IPS-15b (cell line): ENCODE results near the gene USP38.

Source experiments
- H3K27me3 ChIP-seq: one replicate; pipeline ENCODE4 v1.6.1; 2013; ENCODE audit warnings: low read length; ENCODE audit not compliant: control insufficient read depth, insufficient read depth
- H3K36me3 ChIP-seq: one replicate; pipeline ENCODE4 v1.6.1; 2013; ENCODE audit warnings: low read length; ENCODE audit not compliant: control insufficient read depth, insufficient read depth
- H3K4me1 ChIP-seq: one replicate; pipeline ENCODE4 v1.6.1; 2013; ENCODE audit warnings: mild to moderate bottlenecking, low read length; ENCODE audit not compliant: control insufficient read depth, insufficient read depth
- H3K4me3 ChIP-seq: one replicate; pipeline ENCODE4 v1.5.1; 2013; ENCODE audit warnings: low read depth, low read length
- H3K9ac ChIP-seq: one replicate; pipeline ENCODE4 v1.6.1; 2013; ENCODE audit warnings: low read depth, mild to moderate bottlenecking, low read length
- H3K9me3 ChIP-seq: one replicate; pipeline ENCODE4 v1.6.1; 2013; ENCODE audit warnings: mild to moderate bottlenecking, low read length; ENCODE audit not compliant: control insufficient read depth, insufficient read depth

USP38 gene

DNA sequence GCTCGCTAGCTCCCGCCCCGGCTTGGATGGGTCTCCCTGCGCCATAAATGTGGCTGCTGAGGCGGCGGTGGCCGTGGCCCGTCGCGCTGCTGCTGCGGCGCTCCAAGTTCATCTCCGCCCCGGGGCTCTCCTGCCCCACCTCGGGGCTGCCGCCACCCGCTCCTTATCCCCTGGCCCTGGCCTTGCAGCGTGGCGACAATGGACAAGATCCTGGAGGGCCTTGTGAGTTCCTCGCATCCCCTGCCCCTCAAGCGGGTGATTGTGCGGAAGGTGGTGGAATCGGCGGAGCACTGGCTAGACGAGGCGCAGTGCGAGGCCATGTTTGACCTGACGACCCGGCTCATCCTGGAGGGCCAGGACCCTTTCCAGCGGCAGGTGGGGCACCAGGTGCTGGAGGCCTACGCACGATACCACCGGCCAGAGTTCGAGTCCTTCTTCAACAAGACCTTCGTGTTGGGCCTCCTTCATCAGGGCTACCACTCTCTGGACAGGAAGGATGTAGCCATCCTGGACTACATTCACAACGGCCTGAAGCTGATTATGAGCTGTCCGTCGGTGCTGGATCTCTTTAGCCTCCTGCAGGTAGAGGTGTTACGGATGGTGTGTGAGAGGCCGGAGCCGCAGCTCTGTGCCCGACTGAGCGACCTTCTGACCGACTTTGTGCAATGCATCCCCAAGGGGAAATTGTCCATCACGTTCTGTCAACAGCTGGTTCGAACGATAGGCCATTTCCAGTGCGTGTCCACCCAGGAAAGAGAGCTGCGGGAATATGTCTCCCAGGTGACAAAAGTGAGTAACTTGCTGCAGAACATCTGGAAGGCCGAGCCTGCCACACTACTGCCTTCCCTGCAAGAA lies 763 bp downstream of the USP38 start:
- Histone ChIP-seq H3K4me3 (peak overlapping the region; percentile 93), H3K9ac (peak overlapping the region; percentile 79), H3K4me1 (no peaks in the 10 kb centered on the region), H3K36me3 (no peaks in the 10 kb centered on the region), H3K9me3 (no peaks in the 10 kb centered on the region), H3K27me3 (no peaks in the 10 kb centered on the region)

DNA sequence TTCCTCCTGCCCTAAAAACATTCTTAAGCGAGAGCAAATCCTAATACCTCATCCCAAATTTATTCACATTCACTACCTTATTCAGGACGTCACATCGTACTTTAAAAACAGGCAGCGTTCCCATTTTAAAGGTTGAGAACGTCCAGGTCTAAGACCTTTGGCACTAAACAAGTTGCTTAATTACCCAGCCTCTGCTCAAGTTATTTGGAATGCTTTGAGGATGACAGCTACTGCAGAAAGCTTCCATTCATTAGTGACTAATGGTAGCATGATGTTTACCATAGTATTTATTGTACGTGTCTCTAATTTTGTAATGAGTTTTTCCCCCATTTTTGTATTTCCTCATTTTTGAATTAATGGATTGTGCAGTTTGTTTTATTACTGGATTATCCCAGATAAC lies 1.5 kb downstream of the USP38 start:
- peak overlapping the region; percentile 93 for H3K4me3 ChIP-seq
- H3K9ac ChIP-seq = peak overlapping the region; percentile 0
- H3K9me3 ChIP-seq = no peaks in the 10 kb centered on the region
- no peaks in the 10 kb centered on the region for H3K36me3 ChIP-seq
- H3K27me3 ChIP-seq = no peaks in the 10 kb centered on the region
- H3K4me1 ChIP-seq = no peaks in the 10 kb centered on the region

DNA sequence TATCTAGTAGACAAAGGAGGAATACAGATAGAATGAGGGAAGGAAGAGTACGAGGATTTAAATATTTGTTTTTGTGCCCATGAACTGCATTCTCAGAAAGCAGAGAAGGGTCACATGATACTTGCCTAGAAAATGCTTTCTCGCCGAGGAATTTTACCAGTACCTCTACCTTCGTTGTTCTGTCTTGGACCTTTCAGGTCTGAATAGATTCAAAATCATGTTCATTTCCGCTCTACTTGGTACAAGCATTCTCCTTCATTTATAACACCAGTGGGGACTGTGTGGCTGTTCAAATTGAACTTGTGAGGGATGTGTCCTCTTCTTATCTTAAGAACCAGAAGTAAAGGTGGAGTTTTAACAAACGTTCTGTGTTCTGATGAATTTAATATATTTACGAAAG lies 1.9 kb downstream of the USP38 start:
- H3K4me3 ChIP-seq = peak overlapping the region; percentile 93
- H3K4me1 ChIP-seq = no peaks in the 10 kb centered on the region
- H3K36me3 ChIP-seq = no peaks in the 10 kb centered on the region
- H3K27me3 ChIP-seq = no peaks in the 10 kb centered on the region
- H3K9me3 ChIP-seq = no peaks in the 10 kb centered on the region
- H3K9ac ChIP-seq = no peak overlapping the region

DNA sequence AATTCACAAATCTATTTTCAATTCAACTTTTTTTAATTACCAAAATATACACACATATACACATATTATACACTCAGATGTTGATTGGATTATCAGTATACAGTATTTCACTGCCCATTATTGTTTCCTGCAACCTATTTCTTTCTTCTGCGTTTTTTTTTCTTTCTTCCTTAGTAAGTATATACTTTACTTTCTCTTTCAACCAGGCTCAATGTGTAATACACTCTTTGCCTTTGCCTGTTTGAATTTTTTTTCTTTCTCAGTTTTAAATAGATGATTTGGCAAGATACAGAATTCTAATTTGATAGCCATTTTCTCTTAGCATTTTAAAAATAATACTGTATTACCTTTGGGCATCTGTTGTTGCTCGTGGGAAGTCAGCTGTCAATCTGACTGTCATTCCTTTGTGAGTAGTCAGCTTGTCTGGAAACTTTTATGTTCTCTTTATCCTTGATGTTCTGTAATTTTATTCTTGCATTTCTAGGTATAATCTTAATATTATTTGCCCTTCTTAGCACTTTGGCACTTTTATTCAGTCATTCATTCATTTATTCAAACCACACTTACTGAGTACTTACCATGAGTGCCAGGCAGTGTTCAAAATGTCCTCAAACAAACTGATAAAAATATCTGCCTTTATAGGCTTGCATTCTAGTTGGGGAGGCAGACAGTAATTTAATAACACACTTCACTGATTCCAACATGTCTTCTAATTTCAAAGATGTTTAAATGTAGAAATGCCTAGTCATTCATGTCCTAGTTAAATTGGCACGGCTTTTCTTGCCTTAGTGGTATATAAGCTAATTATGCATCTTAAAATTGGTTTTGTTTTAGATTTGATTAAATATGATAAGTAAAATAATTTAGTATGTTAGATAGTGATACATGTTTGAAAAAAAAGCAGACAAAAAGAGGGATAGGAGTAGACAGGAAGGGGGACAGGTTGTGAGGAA lies 3.7 kb downstream of the USP38 start:
- no peak overlapping the region for H3K9ac ChIP-seq
- H3K36me3 ChIP-seq = peaks cover 4% of the 10 kb centered on the region
- no peak overlapping the region for H3K4me3 ChIP-seq
- no peaks in the 10 kb centered on the region for H3K27me3 ChIP-seq
- no peaks in the 10 kb centered on the region for H3K4me1 ChIP-seq
- H3K9me3 ChIP-seq = no peaks in the 10 kb centered on the region

DNA sequence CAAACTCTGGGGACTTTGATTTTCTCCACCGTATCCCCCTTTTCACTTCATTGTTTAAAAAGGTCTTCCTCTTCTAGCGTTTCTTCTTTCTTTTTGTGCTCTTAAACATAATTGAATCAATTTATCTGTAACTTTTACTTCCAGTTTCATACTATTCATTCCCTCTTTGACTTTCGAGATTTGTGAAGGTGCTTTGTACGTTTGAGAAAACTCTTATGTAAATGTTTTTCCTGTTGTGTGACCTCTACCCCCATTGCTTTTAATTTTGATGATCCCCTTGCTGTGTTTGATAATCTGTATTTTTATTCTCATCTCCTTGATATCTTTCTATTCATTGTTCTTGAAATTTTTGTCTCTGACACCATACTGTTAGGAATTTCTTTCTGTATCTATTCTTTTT lies 4.8 kb downstream of the USP38 start:
- Histone ChIP-seq H3K4me1 (no peaks in the 10 kb centered on the region), H3K27me3 (no peaks in the 10 kb centered on the region), H3K9ac (no peak overlapping the region), H3K4me3 (no peak overlapping the region), H3K9me3 (no peaks in the 10 kb centered on the region), H3K36me3 (peaks cover 4% of the 10 kb centered on the region)

DNA sequence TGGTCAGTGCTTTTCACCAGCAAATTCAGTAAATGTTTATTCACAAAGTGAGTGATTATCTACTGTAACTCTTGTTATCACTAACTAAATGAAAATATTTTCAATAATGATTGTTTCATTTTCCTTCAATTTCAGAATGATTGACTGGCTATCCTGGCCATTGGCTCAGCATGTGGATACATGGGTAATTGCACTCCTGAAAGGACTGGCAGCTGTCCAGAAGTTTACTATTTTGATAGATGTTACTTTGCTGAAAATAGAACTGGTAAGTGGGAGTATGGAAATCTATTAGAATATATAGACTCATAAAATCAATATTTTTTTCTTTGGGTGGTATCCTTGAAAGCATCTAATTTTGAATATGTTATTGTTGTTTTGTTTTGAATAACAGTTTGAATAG lies 10.9 kb downstream of the USP38 start:
- Histone ChIP-seq H3K36me3 (peaks cover 12% of the 10 kb centered on the region), H3K4me3 (no peak overlapping the region), H3K9ac (no peak overlapping the region), H3K27me3 (no peaks in the 10 kb centered on the region), H3K9me3 (no peaks in the 10 kb centered on the region), H3K4me1 (no peaks in the 10 kb centered on the region)

DNA sequence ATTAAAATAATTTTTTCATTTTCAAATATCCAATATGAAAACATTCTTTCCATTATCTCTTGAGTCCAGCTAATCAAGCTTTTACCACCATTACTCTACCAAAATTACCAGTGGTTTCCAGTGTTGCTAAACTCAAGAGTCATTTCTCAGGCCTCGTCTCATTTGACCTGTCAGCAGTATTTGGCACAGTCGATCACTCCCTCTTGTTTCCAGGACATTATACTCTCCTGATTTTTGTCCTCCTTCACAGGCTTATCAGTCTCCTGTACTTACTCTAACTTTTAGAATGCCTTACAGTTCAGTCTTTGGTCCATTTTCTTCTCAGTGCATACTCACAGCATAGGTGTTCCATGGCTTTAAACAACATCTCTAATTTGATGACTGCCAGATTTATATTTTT lies 11.6 kb downstream of the USP38 start:
- no peaks in the 10 kb centered on the region for H3K27me3 ChIP-seq
- peaks cover 12% of the 10 kb centered on the region for H3K36me3 ChIP-seq
- H3K9ac ChIP-seq = no peak overlapping the region
- no peak overlapping the region for H3K4me3 ChIP-seq
- H3K4me1 ChIP-seq = no peaks in the 10 kb centered on the region
- no peaks in the 10 kb centered on the region for H3K9me3 ChIP-seq

DNA sequence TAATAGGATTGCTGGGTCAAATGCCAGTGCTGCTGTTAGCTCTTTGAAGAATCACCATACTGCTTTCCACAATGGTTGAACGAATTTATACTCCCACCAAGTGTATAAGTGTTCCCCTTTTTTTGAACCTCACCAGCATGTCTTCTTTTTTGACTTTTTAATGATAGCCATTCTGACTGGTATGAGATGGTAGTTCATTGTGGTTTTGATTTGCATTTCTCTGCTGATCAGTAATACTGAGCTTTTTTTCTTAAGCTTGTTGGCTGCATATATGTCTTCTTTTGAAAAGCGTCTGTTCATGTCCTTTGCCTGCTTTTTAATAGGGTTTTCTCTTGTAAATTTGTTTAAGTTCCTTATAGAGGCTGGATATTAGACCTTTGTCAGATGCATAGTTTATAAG lies 14.8 kb downstream of the USP38 start:
- Histone ChIP-seq H3K4me3 (no peak overlapping the region), H3K27me3 (no peaks in the 10 kb centered on the region), H3K9me3 (no peaks in the 10 kb centered on the region), H3K4me1 (no peaks in the 10 kb centered on the region), H3K9ac (no peak overlapping the region), H3K36me3 (peaks cover 8% of the 10 kb centered on the region)

DNA sequence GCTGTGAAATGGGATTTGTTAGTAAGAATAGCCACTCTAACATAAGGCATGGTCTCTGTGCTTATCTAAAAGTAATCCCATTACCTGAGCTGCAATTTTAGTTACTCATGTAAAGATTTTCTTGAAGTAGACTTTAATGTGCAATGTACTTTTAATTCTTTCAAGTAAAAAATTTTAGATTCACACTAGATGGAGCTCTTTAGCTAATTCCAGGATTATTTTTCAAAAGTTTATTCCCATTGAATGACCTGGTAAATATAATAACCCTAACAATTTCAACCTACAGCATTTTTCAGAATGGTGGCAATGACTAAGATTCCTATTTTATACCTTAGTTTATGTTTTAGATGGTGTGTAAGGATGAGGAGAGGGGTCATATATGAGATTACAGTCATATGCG lies 18.1 kb downstream of the USP38 start:
- H3K9ac ChIP-seq = no peak overlapping the region
- no peak overlapping the region for H3K4me3 ChIP-seq
- H3K9me3 ChIP-seq = no peaks in the 10 kb centered on the region
- H3K27me3 ChIP-seq = no peaks in the 10 kb centered on the region
- peaks cover 2% of the 10 kb centered on the region for H3K36me3 ChIP-seq
- no peaks in the 10 kb centered on the region for H3K4me1 ChIP-seq

DNA sequence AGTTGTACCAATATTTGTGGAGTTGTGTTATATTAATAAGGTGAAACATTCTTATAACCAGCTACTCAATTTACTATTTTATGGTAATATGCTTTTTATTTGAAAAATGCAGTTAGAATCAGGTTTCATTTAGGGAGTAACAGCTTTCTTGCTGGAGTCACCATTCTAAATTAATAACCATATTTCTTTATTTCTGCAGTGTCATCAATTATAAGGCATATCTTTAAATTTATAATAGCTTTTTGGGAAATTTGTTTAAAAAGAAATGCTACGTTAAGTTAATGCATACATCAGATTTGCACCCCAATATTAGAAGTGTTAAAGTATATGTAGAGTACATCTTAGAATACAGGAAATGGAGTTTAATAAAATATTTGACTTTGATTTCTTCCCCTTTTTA lies 18.9 kb downstream of the USP38 start:
- Histone ChIP-seq H3K4me3 (no peak overlapping the region), H3K4me1 (no peaks in the 10 kb centered on the region), H3K9me3 (no peaks in the 10 kb centered on the region), H3K27me3 (no peaks in the 10 kb centered on the region), H3K9ac (no peak overlapping the region), H3K36me3 (no peaks in the 10 kb centered on the region)

DNA sequence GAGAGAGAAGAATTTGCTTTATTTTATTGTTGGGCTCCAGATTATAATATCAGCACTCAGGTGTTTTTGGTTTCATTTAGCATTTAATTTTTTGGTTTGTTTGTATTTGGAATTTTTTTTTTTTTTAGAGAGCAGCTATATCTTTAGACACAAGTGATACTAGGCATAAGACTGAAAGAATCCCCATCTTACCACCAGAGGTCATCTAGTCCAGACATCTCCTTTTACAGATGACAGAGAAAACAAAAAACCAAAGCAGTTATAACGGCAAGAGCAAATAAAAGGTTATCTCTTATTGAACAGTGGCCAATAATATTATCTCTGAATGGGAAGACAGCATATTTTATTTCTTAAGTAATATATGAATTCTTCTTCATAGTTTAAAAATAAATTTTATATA lies 22.8 kb downstream of the USP38 start:
- Histone ChIP-seq H3K9me3 (no peaks in the 10 kb centered on the region), H3K27me3 (no peaks in the 10 kb centered on the region), H3K36me3 (no peaks in the 10 kb centered on the region), H3K4me3 (no peak overlapping the region), H3K9ac (no peak overlapping the region), H3K4me1 (no peaks in the 10 kb centered on the region)

DNA sequence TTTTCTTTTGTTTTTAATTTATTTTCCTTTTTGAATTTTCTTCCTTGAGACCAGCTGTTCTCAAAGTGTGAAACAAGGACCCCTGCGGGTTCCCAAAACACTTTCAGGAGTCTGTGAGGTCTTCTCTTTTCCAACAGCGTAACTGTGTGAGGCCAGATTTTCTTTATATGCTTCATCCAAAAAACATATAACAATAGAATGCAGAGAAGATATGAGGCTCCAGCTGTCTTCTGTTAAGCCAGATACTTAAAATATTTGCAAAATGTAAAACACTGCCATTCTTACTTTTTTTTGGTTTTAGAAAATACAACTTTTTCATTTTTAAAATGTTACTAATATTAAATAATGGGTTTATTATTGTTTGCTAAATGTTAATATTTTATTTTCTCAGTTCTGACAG lies 27.8 kb downstream of the USP38 start:
- H3K9ac ChIP-seq = no peak overlapping the region
- no peaks in the 10 kb centered on the region for H3K9me3 ChIP-seq
- H3K36me3 ChIP-seq = peaks cover 3% of the 10 kb centered on the region
- H3K4me3 ChIP-seq = no peak overlapping the region
- H3K27me3 ChIP-seq = no peaks in the 10 kb centered on the region
- H3K4me1 ChIP-seq = no peaks in the 10 kb centered on the region
